ENCODE measurements around the gene CADM1. TPM values are rescaled to one million over a fixed set of nuclear protein-coding genes. Genes with fewer than 3 reads are reported as not detected.

Gene CADM1
- polyA plus RNA-seq, 1 donor, result 22.8 TPM

- no peak for DNase-seq (ENCODE audit: low read depth)
These were observed 351.1 kb downstream of the CADM1 start for GRCh38 chr11:115153135-115153534.

GRCh38 chr11:115151010-115151409, 353.2 kb downstream of the CADM1 start:
- no peak for DNase-seq (ENCODE audit: low read depth)

- DNase-seq (ENCODE audit: low read depth), result no peak
These were observed 355.5 kb downstream of the CADM1 start for GRCh38 chr11:115148691-115149090.

GRCh38 chr11:115148101-115148500, 356.1 kb downstream of the CADM1 start:
- no peak for DNase-seq (ENCODE audit: low read depth)

GRCh38 chr11:115147243-115147807, 356.9 kb downstream of the CADM1 start:
- no peak for DNase-seq (ENCODE audit: low read depth)

- DNase-seq (ENCODE audit: low read depth), result no peak
These were observed 357.8 kb downstream of the CADM1 start for GRCh38 chr11:115146425-115146824.

GRCh38 chr11:115145324-115145723, 358.9 kb downstream of the CADM1 start:
- DNase-seq (ENCODE audit: low read depth), result no peak

- no peak for DNase-seq (ENCODE audit: low read depth)
These were observed 359.3 kb downstream of the CADM1 start for GRCh38 chr11:115144914-115145313.

GRCh38 chr11:115144014-115144413, 360.2 kb downstream of the CADM1 start:
- DNase-seq (ENCODE audit: low read depth), result no peak

- no peak for DNase-seq (ENCODE audit: low read depth)
These were observed 362.7 kb downstream of the CADM1 start for GRCh38 chr11:115141231-115142114.

- no peak for DNase-seq (ENCODE audit: low read depth)
These were observed 368.3 kb downstream of the CADM1 start for GRCh38 chr11:115135936-115136335.

GRCh38 chr11:115134926-115135325, 369.3 kb downstream of the CADM1 start:
- no peak for DNase-seq (ENCODE audit: low read depth)

GRCh38 chr11:115133475-115134209, 370.6 kb downstream of the CADM1 start:
- no peak for DNase-seq (ENCODE audit: low read depth)

GRCh38 chr11:115132436-115133228, 371.6 kb downstream of the CADM1 start:
- no peak for DNase-seq (ENCODE audit: low read depth)

- no peak for DNase-seq (ENCODE audit: low read depth)
These were observed 374.5 kb downstream of the CADM1 start for GRCh38 chr11:115129473-115130289.

GRCh38 chr11:115128226-115128625, 376.0 kb downstream of the CADM1 start:
- no peak for DNase-seq (ENCODE audit: low read depth)

- DNase-seq (ENCODE audit: low read depth), result no peak
These were observed 376.4 kb downstream of the CADM1 start for GRCh38 chr11:115127790-115128189.

- DNase-seq (ENCODE audit: low read depth), result no peak
These were observed 377.6 kb downstream of the CADM1 start for GRCh38 chr11:115126515-115127208.

- no peak for DNase-seq (ENCODE audit: low read depth)
These were observed 378.1 kb downstream of the CADM1 start for GRCh38 chr11:115126092-115126491.

GRCh38 chr11:115124786-115125185, 379.4 kb downstream of the CADM1 start:
- no peak for DNase-seq (ENCODE audit: low read depth)
